ENCODE measurements around the gene ADAMTS14. TPM values are rescaled to one million over a fixed set of nuclear protein-coding genes. Genes with fewer than 3 reads are reported as not detected.
"Not testable (repeated sequence)": the region's sequence is repeated elsewhere in the genome, so short reads cannot be mapped to it uniquely, and the experiment has no call there.

Gene ADAMTS14
- polyA plus RNA-seq, 3 donors = 1.2 to 2.5 (median 1.6) TPM

- no peak for DNase-seq
Measured at GRCh38 chr10:70752571-70752970, 80.3 kb downstream of the ADAMTS14 start.

DNA sequence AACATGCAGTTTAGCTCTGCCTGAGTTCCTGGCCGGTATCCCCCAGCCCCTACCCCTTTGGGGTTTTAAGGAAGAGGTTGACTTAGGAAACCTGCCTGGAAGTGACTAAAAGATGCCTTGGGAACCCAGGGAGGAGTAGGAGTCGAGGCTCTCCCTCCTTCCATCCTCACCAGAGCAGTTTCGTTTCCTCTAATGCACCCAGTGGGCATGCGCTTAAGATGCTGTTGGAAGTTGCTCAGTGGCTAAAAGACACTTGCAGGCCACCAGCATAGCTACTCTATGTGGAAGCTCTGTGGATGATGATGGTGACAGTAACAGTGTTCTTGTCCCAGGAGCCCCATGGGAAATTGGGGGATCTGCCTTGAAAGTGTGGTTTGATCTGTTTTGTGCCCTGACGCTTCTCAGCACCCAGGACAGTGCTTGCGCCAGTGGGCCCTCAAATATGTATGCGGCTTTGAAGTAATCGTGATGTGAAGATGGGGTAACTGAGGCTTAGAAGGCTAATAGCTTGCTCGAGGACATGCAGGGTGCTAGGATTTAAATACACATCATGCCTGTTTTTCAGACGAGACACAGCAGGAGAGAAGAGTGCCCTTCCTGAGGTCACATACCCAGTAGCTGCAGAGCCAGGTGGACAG is 80.8 kb downstream of the ADAMTS14 start:
- no peak for DNase-seq

DNA sequence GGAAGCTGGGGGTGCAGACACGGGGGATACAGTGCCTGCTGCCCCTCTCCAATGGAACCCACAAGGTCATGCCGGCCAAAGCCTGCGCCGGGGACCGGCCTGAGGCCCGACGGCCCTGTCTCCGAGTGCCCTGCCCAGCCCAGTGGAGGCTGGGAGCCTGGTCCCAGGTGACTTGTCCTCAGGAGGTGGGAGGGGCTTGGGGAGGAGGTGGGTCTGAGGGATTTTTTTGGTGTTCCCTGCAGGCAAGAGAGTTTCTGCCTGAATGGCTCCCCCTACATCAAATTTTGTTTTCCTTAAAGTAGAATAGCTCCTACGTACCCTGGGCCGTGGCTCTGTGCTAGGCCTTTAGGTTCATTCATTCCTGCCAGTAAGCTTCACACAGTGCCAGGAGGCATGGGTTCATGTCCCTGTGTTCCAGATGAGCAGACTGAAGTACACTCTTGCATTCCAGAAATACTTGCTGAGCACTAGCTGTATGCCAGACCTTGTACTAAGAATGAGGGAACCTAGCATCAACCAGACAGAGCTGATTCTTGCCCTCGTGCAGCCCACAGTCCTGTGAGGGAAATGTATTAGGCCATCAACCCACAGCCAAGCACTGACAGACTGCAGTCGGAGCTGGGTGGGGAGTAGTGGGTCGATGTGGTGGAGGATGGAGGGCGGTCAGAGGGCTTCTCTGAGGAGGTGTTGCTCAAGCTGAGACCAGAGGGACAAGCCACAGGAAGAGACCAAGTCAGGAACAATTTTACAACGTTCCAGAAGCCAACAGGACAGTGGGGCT is 81.7 kb downstream of the ADAMTS14 start:
- DNase-seq = no peak

GRCh38 chr10:70756700-70757360 is 84.5 kb downstream of the ADAMTS14 start:
- no peak for DNase-seq

DNA sequence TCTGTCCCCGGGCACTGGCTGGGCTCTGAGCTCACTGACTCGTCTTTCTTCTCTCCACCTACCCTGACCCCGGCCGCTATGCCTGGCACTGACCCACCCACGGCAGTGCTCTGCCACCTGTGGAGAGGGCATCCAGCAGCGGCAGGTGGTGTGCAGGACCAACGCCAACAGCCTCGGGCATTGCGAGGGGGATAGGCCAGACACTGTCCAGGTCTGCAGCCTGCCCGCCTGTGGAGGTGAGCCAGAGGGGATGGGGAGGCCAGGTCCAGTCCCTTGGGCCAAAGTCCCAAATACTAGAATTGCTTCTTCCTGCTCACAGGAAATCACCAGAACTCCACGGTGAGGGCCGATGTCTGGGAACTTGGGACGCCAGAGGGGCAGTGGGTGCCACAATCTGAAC is 85.5 kb downstream of the ADAMTS14 start:
- no peak for DNase-seq

GRCh38 chr10:70758757-70759514 is 86.6 kb downstream of the ADAMTS14 start:
- peak; percentile 69 for DNase-seq

GRCh38 chr10:70759781-70760180 is 87.5 kb downstream of the ADAMTS14 start:
- DNase-seq = no peak

DNA sequence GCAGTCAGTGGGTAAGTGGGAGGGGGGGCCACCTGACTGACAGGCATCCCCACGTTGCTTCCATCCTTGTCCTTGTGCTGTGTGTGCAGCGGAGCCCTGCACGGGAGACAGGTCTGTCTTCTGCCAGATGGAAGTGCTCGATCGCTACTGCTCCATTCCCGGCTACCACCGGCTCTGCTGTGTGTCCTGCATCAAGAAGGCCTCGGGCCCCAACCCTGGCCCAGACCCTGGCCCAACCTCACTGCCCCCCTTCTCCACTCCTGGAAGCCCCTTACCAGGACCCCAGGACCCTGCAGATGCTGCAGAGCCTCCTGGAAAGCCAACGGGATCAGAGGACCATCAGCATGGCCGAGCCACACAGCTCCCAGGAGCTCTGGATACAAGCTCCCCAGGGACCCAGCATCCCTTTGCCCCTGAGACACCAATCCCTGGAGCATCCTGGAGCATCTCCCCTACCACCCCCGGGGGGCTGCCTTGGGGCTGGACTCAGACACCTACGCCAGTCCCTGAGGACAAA is 88.0 kb downstream of the ADAMTS14 start:
- no peak for DNase-seq

- peak; percentile 42 for DNase-seq
Measured at GRCh38 chr10:70761031-70761601, 88.8 kb downstream of the ADAMTS14 start.

GRCh38 chr10:70761727-70762350 is 89.5 kb downstream of the ADAMTS14 start:
- DNase-seq = no peak

GRCh38 chr10:70762441-70763175 is 90.3 kb downstream of the ADAMTS14 start:
- DNase-seq = no peak

DNA sequence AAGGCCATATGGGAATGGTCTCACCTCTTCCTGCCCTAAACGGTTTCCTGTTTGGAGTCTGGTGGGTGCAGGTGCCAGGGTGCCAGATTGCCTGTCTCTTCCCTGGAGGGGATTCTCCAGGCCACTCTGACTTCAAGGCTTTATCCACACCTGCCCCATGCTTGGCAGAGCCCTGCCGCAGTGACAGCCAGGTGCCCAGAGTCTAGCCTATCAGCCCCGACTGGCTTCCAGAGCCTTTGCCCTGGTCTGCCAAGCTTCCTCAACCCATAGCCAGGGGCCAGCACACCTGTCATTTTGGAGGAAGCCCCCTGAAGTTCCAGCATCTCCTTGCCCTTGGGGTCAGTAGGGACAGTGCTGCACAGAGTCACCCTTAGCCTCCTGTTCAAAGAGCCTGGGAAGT is 91.3 kb downstream of the ADAMTS14 start:
- DNase-seq = no peak

- no peak for DNase-seq
Measured at GRCh38 chr10:70765794-70766594, 93.7 kb downstream of the ADAMTS14 start.

GRCh38 chr10:70768026-70768685 is 95.8 kb downstream of the ADAMTS14 start:
- not testable (repeated sequence) for DNase-seq

- no peak for DNase-seq
Measured at GRCh38 chr10:70769121-70769520, 96.8 kb downstream of the ADAMTS14 start.

DNA sequence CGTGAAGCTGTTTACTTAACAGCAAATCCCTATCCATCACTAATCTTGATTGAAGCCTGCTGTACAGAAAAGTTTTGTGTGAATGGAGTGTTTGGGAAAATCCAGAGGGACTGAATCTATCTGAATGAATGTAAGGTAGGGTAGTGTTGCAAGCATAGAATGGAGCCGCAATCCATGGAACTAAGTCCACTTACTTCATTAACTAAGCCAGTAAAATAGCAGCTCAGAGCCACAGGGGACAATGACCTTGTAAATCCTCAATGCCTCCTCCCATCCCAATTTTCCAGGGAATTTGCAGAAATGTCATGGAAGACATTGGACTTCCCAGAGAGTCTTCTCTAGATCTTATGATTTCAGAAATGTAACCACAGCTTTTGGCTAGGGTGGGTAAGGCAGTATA is 97.7 kb downstream of the ADAMTS14 start:
- no peak for DNase-seq

GRCh38 chr10:70770516-70770915 is 98.2 kb downstream of the ADAMTS14 start:
- DNase-seq = not testable (repeated sequence)

DNA sequence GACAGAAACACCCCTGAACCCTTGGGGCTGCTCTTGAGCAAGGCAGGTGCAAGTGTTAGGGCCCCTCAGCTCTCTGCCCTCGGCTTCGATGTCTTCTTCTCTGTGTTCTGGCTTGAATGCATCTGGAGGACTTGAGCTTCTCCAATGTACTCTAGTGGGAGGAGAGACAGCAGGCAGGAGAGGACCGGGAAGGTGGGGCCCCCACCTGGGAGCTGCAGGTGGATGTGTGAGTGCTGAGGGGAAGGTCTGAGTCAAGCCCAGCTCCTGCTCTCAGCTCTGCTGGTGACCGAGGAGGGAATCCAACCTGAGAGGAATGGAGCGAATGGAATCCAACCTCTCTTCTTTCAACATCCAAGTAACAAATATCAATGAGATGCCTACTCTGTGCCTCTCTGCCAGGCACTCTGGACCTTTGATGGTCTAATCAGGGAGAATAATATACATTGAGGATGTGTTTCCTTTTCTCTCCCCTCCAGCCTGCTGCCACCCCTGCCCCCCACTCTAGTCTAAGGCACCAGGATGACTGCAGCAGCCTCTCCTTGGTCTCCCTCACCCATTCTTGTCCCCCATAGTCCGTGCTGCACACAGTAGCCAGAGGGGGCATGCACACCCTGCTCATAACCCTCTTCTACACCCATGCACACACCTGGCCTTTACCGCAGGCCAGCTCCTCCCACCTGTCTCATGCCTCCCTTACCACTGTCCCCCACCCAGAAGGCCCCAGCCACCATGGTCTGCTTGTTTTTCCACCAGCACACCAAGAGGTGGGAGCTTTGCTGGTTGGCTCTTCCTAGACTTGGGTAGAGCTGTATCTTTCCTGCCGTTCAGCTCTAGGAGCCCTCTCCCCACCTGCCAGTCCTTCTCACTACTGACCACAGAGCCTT is 99.2 kb downstream of the ADAMTS14 start:
- DNase-seq = no peak

Measured in renal pelvis (tissue), 4 donors.